Dedifferentiated amniotic fluid mesenchymal stem cell (primary cell): ENCODE data around the gene TRIM37.

Experiments
- DNase-seq: peaks from one replicate; pipeline ENCODE4 v3.0.0-alpha.2; 2016; ENCODE audit errors: extremely low spot score

TRIM37 gene

GRCh38 chr17:58947411-58947810 lies 159.3 kb downstream of the TRIM37 start:
- no peak for DNase-seq

- no peak for DNase-seq
Measured at GRCh38 chr17:58944166-58944565, 162.5 kb downstream of the TRIM37 start.

- no peak for DNase-seq
Measured at GRCh38 chr17:58936295-58936694, 170.4 kb downstream of the TRIM37 start.

- no peak for DNase-seq
Measured at GRCh38 chr17:58932956-58933355, 173.7 kb downstream of the TRIM37 start.
